Brain microvascular endothelial cell (primary cell): ENCODE measurements around the gene DHRS12.

Source experiments
- DNase-seq: peaks from one replicate; pipeline ENCODE4 v3.0.0-alpha.2; 2020
- H3K27ac ChIP-seq: fragments of 250-450 bp; sonication (Bioruptor Pico); 2 replicates; pipeline ENCODE4 v1.5.1; 2020; ENCODE audit warnings: mild to moderate bottlenecking, moderate library complexity
- H3K27me3 ChIP-seq: fragments of 250-450 bp; sonication (Bioruptor Pico); replicated peaks from 2 replicates; pipeline ENCODE4 v1.5.1; 2020; ENCODE audit warnings: mild to moderate bottlenecking
- H3K36me3 ChIP-seq: fragments of 250-450 bp; sonication (Bioruptor Pico); replicated peaks from 2 replicates; pipeline ENCODE4 v1.5.1; 2020; ENCODE audit warnings: mild to moderate bottlenecking
- H3K4me3 ChIP-seq: 2 replicates; pipeline ENCODE4 v1.5.1; 2011; ENCODE audit warnings: low read depth, mild to moderate bottlenecking, control low read depth, low read length, moderate library complexity
- in situ Hi-C: cut with HindIII; loops from 2 replicates; pipeline ENCODE4 v1.10.0; 2017; ENCODE audit warnings: low sequenced_read_pairs, low pct_ligation_motif_present
- TF ChIP-seq, protein P1 (sequence below): IDR thresholded peaks from 2 replicates; pipeline ENCODE4 v1.5.1; 2011; ENCODE audit warnings: low read depth, mild to moderate bottlenecking, moderate library complexity, low read length, control low read depth, inconsistent platforms; ENCODE audit errors: missing control alignments

The DHRS12 gene

DNA sequence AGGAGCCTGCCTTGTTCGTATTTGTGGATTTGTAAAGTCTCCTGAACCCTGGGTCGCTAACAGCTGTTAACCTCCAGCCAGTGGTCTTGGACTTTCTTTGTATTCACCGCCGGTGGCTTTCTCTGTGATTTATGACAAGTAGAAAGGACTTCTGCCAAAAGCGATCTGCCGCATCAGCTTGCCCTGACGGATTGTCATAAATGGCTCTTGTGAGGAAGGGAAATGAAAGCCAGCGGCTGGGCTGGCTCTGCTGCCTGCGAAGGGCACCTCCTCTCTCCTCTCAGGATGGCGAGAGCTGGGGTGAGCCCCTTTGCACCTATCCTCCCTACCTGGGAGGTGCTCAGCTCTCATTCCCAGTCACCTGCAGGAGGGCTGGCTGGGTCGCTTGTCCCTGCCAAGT lies 25.6 kb downstream of the DHRS12 start:
- no peak for DNase-seq
- TF ChIP-seq, protein P1, sequence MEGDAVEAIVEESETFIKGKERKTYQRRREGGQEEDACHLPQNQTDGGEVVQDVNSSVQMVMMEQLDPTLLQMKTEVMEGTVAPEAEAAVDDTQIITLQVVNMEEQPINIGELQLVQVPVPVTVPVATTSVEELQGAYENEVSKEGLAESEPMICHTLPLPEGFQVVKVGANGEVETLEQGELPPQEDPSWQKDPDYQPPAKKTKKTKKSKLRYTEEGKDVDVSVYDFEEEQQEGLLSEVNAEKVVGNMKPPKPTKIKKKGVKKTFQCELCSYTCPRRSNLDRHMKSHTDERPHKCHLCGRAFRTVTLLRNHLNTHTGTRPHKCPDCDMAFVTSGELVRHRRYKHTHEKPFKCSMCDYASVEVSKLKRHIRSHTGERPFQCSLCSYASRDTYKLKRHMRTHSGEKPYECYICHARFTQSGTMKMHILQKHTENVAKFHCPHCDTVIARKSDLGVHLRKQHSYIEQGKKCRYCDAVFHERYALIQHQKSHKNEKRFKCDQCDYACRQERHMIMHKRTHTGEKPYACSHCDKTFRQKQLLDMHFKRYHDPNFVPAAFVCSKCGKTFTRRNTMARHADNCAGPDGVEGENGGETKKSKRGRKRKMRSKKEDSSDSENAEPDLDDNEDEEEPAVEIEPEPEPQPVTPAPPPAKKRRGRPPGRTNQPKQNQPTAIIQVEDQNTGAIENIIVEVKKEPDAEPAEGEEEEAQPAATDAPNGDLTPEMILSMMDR, result no peak
- in situ Hi-C loops, result no loop called here
- Histone ChIP-seq H3K4me3 (no peak overlapping the region), H3K36me3 (no peaks in the 10 kb centered on the region), H3K27ac (no peak overlapping the region), H3K27me3 (no peaks in the 10 kb centered on the region)

DNA sequence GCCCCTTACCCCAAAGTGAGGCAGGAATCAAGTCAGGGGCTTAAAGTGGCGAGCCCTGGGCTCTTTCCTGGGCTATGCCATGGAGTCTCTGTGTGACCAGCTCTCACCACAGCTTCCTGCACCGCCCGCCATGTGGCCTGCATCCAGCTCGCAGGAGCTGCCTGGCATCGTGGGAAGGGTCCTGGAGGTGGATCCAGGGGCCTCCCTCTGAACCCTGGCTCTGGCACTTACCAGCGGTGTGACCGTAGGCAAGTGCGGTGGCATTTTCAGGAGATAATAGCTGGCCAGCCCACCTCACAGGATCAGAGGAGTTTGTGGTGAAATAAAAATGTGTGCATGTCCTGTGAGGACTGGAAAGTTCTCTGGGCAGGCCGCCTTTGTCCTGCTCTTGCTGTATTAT lies 26.0 kb downstream of the DHRS12 start:
- Histone ChIP-seq H3K27me3 (no peaks in the 10 kb centered on the region), H3K36me3 (no peaks in the 10 kb centered on the region), H3K4me3 (no peak overlapping the region), H3K27ac (no peak overlapping the region)
- TF ChIP-seq, protein P1, result no peak
- in situ Hi-C loops, result no loop called here
- DNase-seq, result no peak

DNA sequence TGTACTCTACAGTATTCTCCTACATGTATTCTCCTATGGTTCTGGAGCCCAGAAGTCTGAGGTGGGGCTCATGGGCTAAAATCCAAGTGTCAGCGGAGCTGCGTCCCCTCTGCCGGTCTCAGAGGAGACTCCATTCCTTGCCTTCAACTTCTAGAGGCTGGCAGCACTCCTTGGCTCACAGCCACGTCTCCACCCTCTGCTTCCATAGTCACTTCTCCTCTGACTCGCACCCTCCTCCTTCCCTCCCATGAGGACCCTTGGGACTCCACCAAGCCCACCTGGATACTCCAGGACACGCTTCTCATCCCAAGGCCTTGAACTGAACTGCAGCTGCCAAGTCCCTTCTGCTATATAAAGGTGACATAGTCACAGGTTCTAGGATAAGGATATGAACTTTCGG lies 27.8 kb downstream of the DHRS12 start:
- Histone ChIP-seq H3K27me3 (no peaks in the 10 kb centered on the region), H3K27ac (no peak overlapping the region), H3K4me3 (no peak overlapping the region), H3K36me3 (no peaks in the 10 kb centered on the region)
- DNase-seq, result no peak
- in situ Hi-C loops, result no loop called here
- TF ChIP-seq, protein P1, result no peak

DNA sequence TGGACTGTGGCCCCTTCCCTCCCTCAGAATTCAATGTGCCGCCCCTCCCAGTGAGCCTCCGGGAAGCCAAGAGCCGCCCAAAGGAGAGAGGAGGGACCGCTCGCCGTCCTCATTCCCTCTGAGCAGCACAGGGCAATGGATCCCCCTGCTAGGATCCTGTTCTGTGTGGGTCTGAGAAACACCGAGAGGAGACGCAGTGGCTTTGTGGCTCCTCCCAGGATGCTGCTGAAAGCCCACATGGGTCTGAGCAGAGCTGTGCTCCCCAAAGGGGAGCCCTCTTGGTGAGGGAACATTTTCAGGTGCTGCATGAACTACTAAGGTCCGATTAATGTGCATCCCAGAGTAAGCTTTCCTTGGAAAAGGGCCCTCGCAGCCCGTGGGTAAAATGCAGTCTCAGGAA lies 30.4 kb downstream of the DHRS12 start:
- TF ChIP-seq, protein P1, result no peak
- H3K36me3 ChIP-seq, result no peaks in the 10 kb centered on the region
- H3K27ac ChIP-seq, result no peak overlapping the region
- in situ Hi-C loops, result no loop called here
- no peaks in the 10 kb centered on the region for H3K27me3 ChIP-seq
- no peak for DNase-seq
- no peak overlapping the region for H3K4me3 ChIP-seq

DNA sequence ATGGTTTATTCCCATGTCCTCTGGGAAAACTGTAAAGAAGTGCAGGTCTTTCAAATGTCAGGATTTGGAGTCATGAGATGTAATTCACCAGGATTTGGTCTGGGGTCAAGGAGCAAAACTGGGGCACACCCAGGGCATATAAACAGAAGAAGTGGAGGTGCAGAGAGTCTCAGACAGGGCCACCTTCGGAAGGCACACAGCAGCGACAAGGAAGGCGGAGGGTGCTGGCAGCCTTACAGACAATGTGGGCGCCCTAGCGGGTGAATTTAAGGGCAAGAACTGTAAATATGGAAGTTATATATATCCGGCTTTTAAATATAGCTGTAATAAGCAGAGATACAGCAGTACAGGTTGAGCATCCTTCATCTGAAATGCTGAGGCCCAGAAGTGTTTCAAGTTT lies 31.2 kb downstream of the DHRS12 start:
- Histone ChIP-seq H3K36me3 (no peaks in the 10 kb centered on the region), H3K27ac (no peak overlapping the region), H3K4me3 (no peak overlapping the region), H3K27me3 (no peaks in the 10 kb centered on the region)
- TF ChIP-seq, protein P1, result no peak
- in situ Hi-C loops, result no loop called here
- no peak for DNase-seq

DNA sequence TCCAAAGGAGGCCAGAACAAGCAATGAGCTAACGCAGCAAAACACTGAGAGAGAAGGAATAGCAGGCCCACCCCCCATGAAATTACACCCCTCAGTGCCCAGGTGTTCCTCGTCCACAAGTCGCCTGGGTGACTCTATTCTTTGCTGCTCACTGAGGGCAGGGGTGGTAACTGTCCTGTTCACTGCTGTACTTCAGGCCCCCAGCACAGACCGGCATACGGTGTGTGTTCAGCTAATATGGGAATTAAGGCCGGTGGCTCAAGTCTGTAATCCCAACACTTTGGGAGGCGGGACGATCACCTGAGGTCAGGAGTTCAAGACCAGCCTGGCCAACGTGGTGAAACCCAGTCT lies 31.9 kb downstream of the DHRS12 start:
- Histone ChIP-seq H3K4me3 (no peak overlapping the region), H3K27ac (no peak overlapping the region), H3K27me3 (no peaks in the 10 kb centered on the region), H3K36me3 (peaks cover 2% of the 10 kb centered on the region)
- TF ChIP-seq, protein P1, result no peak
- no peak for DNase-seq
- in situ Hi-C loops, result no loop called here
